Adrenal gland (tissue), 12 donors: ENCODE measurements around the gene MAP7D1. TPM values are rescaled to one million over a fixed set of nuclear protein-coding genes. Genes with fewer than 3 reads are reported as not detected.
"Not testable (repeated sequence)": the region's sequence is repeated elsewhere in the genome, so short reads cannot be mapped to it uniquely, and the experiment has no call there.

Experiments
- DNase-seq, 7 donors: peaks; one replicate each; pipeline ENCODE4 v3.0.0-alpha.2; 2019 to 2020
- H3K27ac ChIP-seq, 5 donors: fragments of 200-600 bp; sonication (generic) in 4 of 5; 1 replicate in 3 of 5; 2 replicates in 2 of 5; pipeline versions ENCODE4 v1.5.1 to v1.8.0; 2016 to 2020; ENCODE audit warnings: mild to moderate bottlenecking in 1 of 5
- H3K27me3 ChIP-seq: fragments of 200-600 bp; 2 replicates; pipeline ENCODE4 v1.8.0; 2021
- H3K36me3 ChIP-seq, 2 donors: fragments of 200-600 bp; replicated peaks in 1 of 2; 1 replicate in 1 of 2; 2 replicates in 1 of 2; pipeline versions ENCODE4 v1.5.1 to v1.8.0; 2018 to 2022
- H3K4me1 ChIP-seq, 2 donors: fragments of 200-600 bp; replicated peaks in 1 of 2; 1 replicate in 1 of 2; 2 replicates in 1 of 2; pipeline versions ENCODE4 v1.5.1 to v1.8.0; 2018 to 2021
- H3K4me3 ChIP-seq, 4 donors: fragments of 200-600 bp; sonication (generic) in 3 of 4; one replicate each; pipeline ENCODE4 v1.5.1; 2016 to 2018
- H3K9me3 ChIP-seq, 3 donors: fragments of 200-600 bp; sonication (generic) in 1 of 3; replicated peaks in 1 of 3; 1 replicate in 2 of 3; 2 replicates in 1 of 3; pipeline versions ENCODE4 v1.5.1 to v1.8.0; 2016 to 2021
- POLR2A ChIP-seq, 2 donors: fragments of 450-650 bp; IDR thresholded peaks; one replicate each; pipeline ENCODE4 v1.6.1; 2017; ENCODE audit warnings: antibody characterized with exemption in 2 of 2, mild to moderate bottlenecking in 2 of 2, moderate library complexity in 1 of 2
- WGBS, 4 donors: extraction: QIAGEN DNeasy Blood & Tissue Kit in 2 of 4; methylation state at CpG; one replicate each; pipeline versions ENCODE4 v1.1.5 to v1.1.7; 2013 to 2017; 5-methylcytosine and 5-hydroxymethylcytosine counted together
- intact Hi-C, 2 donors: fragments of 100-400 bp; cut with DNase I; formaldehyde crosslinking; loops; one replicate each; pipeline versions ENCODE4 v1.14.1 to v1.15.0; 2022 to 2023
- polyA plus RNA-seq, 3 donors: library from polyadenylated mRNA; stranded (reverse); fragments of 200-250 nt in 2 of 3; fragments of 350-450 nt in 1 of 3; fragmentation: Illumina TruSeq in 1 of 3; extraction: RNeasy Lipid Tissue Mini Kit (QIAGEN cat#74804) in 1 of 3; gene quantifications; one replicate each; pipeline ENCODE4 v1.2.3, GENCODE V29; 2013 to 2014
- total RNA-seq, 9 donors: library from RNA; depleted of rRNA in 4 of 9; stranded (reverse); fragments of >200 nt in 4 of 9; fragments of 120-200 nt in 1 of 9; fragmentation: NEBNext Ultra II Directional in 1 of 9; extraction: Animal tissue kit (Norgen Biotek cat#: 25700) in 1 of 9; gene quantifications; one replicate each; pipeline versions ENCODE4 v1.1.0 to v1.2.4, GENCODE V29; 2013 to 2023
- TF ChIP-seq, protein P1 (sequence below), 6 experiments: fragments of 450-650 bp in 4 of 6; fragments of 200-600 bp in 2 of 6; sonication (generic) in 1 of 6; IDR thresholded peaks; 1 replicate in 5 of 6; 2 replicates in 1 of 6; pipeline versions ENCODE4 v1.5.1 to v1.8.0; 2016 to 2021; ENCODE audit warnings: antibody characterized with exemption in 6 of 6, mild to moderate bottlenecking in 2 of 6, moderate library complexity in 1 of 6
- donor health status: healthy with polysubstance abuse.
- donor health status: Bipolar disorder and iron deficiency.
- donor health status: DM: yes; HTN: yes; CAD: no.
- donor health status: DM: no; HTN: no; CAD: no.
- donor health status: DM: no; HTN: no; CAD: no.
- donor health status: DM: yes; HTN: yes; CAD: no.

MAP7D1 gene
- total and polyA plus RNA-seq, 12 donors: 11.8 to 121 (median 68.3) TPM

DNA sequence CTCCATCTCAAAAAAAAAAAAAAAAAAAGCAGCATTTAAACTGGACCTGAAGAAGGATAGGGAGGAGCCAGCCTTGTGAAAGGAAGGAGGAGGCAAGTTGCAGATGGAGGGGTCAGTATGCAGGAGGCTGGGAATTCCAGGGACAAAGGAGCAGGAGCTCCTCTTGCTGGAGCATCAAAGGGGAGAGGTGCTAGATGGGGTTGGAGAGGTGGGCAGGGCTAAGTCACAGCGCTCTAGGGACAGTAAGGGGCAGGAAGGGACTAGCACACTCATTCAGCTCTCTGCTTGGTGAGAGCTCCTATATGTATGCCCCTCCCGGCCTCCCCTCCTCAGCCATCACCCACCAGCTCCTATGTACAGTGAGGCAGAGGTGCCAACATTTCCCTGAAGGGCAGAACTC, 26.8 kb downstream of the MAP7D1 start:
- intact Hi-C loops: loop anchor here (10.0 kb wide), 2 partner anchors 88 to 102 kb away; no protein-coding TSS in a partner anchor

DNA sequence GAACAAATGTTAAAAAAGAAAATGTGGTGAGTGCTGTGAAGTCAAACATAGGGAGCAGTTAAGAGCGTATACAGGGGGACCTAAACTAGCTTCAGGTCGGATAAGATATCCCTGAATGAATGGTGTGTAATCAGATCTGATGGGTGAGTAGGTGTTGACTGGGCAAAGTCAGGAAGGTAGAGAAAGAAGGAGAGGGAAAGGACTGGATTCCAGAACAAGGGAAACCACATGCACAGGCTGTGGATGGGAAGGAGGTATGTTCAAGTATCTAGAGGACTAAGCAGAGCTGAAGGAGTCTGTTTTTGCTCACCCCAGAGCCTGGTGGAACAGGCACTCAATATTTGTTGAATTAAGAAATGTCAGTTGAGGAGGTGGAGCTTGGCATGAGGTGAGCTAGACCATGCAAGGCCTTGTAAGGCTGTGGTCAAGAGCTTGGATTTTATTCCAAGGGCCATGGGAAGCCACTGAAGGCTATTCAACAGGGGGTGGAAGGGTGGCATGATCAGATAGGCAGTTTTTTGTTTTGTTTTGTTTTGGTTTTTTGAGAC, 27.4 kb downstream of the MAP7D1 start:
- Histone ChIP-seq H3K27me3 (no peaks in the 10 kb centered on the region), H3K4me3 (no peak overlapping the region), H3K27ac (no peak overlapping the region), H3K36me3 (peaks cover 0 to 29% of the 10 kb centered on the region in 2 donors), H3K9me3 (no peaks in the 10 kb centered on the region), H3K4me1 (peaks cover 6 to 10% of the 10 kb centered on the region in 2 donors)
- peak in 1 of 7 donors; percentile 38 for DNase-seq
- WGBS, 4 donors: 75 to 81% (median 77%) methylated on average over 2 of the region's 2 CpGs
- no peak for TF ChIP-seq POLR2A (IDR thresholded peaks at IDR 0.05)
- TF ChIP-seq, protein P1, sequence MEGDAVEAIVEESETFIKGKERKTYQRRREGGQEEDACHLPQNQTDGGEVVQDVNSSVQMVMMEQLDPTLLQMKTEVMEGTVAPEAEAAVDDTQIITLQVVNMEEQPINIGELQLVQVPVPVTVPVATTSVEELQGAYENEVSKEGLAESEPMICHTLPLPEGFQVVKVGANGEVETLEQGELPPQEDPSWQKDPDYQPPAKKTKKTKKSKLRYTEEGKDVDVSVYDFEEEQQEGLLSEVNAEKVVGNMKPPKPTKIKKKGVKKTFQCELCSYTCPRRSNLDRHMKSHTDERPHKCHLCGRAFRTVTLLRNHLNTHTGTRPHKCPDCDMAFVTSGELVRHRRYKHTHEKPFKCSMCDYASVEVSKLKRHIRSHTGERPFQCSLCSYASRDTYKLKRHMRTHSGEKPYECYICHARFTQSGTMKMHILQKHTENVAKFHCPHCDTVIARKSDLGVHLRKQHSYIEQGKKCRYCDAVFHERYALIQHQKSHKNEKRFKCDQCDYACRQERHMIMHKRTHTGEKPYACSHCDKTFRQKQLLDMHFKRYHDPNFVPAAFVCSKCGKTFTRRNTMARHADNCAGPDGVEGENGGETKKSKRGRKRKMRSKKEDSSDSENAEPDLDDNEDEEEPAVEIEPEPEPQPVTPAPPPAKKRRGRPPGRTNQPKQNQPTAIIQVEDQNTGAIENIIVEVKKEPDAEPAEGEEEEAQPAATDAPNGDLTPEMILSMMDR (IDR thresholded peaks at IDR 0.05): no peak
- intact Hi-C loops: loop anchor here (10.0 kb wide), 2 partner anchors 89 to 101 kb away; no protein-coding TSS in a partner anchor

More for the DNA sequence above, 26.8 kb downstream of the MAP7D1 start:
- Histone ChIP-seq H3K4me3 (no peak overlapping the region), H3K4me1 (peaks cover 2 to 3% of the 10 kb centered on the region in 2 donors), H3K27ac (no peak overlapping the region), H3K9me3 (no peaks in the 10 kb centered on the region), H3K36me3 (peaks cover 0 to 36% of the 10 kb centered on the region in 2 donors), H3K27me3 (no peaks in the 10 kb centered on the region)
- WGBS, 4 donors: 43 to 86% (median 77%) methylated on average over 2 of the region's 2 CpGs
- no peak for DNase-seq
- TF ChIP-seq POLR2A (IDR thresholded peaks at IDR 0.05): no peak
- TF ChIP-seq, protein P1 (IDR thresholded peaks at IDR 0.05): no peak

DNA sequence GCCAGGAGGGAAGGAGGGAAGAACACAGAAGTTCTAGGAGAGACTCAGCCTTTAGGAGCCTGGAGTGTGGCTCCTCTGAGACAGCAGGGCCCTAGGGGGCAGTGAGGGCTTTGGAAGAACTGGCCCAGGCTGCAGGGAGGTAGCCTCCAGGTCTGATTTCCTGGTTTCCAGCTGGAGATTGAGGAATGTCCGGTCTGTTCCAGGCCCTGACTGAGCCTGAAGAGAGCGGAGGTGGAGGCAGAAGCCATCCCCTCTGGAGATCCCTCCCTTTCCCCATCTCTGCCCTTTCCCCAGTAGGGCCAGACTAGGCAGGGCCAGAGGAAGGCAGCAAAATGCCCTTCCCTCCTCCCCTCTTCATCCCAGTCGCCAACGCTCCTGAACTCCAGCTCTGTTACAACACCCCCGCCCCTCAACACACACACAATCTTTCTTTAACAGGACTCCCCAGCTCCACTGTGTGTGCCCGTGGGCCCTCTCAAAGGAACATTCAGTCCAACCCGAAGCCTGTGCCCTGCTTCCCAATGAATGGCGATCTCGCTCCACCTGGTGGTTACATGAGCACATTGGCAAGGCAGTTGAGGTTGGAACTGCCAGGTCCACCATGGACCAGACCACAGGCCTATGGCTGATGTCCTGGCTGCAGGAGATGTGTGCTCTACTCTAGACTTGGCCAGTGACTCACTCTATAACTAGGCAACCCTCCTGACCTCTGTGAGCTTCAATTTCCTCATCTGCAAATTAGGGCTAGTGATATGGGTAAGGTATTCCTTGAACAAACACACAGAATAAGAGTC, 32.0 kb downstream of the MAP7D1 start:
- Histone ChIP-seq H3K4me3 (no peak overlapping the region), H3K27me3 (no peaks in the 10 kb centered on the region), H3K9me3 (no peaks in the 10 kb centered on the region), H3K36me3 (no peaks in the 10 kb centered on the region), H3K27ac (peak overlapping the region in 4 of 5 donors; percentile 33 to 83 (median 73)), H3K4me1 (peaks cover 6 to 10% of the 10 kb centered on the region in 2 donors)
- TF ChIP-seq, protein P1 (IDR thresholded peaks at IDR 0.05): peak; percentile 83 to 99 (median 96)
- peak in 1 of 2 donors; percentile 20 for TF ChIP-seq POLR2A (IDR thresholded peaks at IDR 0.05)
- 4 to 12% (median 6%) methylated on average over 9 of the region's 9 CpGs for WGBS, 4 donors
- intact Hi-C loops: loop anchor here (5.0 to 10.0 kb wide), 4 partner anchors 36 to 97 kb away; no protein-coding TSS in a partner anchor
- DNase-seq: peak; percentile 84 to 96 (median 91)

DNA sequence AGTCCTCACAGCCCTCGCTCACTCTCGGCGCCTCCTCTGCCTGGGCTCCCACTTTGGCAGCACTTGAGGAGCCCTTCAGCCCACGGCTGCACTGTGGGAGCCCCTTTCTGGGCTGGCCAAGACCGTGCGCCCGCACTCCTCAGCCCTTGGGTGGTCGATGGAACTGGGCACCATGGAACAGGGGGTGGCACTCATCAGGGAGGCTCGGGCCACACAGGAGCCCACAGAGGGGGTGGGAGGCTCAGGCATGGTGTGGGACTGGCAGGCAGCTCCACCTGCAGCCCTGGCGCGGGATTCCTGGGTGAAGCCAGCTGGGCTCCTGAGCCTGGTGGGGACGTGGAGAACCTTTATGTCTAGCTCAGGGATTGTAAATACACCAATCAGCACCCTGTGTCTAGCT, 40.8 kb downstream of the MAP7D1 start:
- H3K27me3 ChIP-seq, intact Hi-C loops, H3K4me3 ChIP-seq, H3K36me3 ChIP-seq, H3K9me3 ChIP-seq, H3K4me1 ChIP-seq, DNase-seq, H3K27ac ChIP-seq: not testable (repeated sequence)
- 87 to 99% (median 92%) methylated on average over 10 to 12 of the region's 12 CpGs for WGBS, 4 donors
